ENCODE results near the gene PRKAG1. TPM values are rescaled to one million over a fixed set of nuclear protein-coding genes. Genes with fewer than 3 reads are reported as not detected.

The PRKAG1 gene
- total RNA-seq, 1 experiment from 2014 or later = 50.7 TPM

DNA sequence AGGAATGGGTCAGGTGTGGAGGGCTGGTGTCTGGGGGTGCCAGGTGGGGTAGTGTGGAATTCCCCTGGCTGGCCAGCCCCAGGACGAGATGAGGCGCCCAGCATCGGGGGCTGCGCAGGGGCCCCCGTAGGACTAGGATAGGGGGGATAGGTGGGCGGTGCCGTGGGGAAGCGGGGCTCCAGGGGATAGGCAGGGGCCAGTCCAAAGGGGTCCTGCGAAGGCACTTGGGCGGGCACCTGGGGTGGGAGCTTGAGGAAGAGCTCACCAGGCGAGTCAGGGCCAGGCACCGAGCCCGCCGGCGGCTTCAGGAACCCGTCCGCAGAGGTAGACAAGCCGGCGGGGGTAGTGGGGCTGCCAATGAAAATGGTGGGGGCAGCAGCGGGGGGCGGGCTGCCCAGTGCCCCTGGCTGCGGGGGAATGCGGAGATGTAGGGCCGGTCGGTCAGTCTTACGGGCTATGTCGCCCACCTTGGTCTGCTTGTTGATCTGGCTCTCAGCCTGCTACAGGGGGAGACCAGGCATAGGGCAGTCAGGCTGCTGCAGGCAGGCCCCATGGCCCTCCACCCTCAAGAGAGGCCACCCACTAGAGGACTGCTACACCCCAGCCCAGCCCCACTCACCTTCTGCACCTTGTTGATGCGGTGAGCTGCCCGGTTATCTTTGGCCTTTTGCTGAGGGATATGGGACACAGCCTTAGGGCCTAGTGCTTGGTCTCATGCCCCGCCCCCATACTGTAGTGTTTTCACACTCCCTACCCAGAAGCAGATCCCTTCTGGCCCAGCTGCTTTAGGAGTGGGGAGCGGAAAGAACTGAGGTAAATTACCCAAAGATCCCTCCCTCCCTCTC, 22.7 kb upstream of the PRKAG1 start:
- no peak for TF ChIP-seq EZH2 (IDR thresholded peaks at IDR 0.05; ENCODE audit: borderline replicate concordance, low read depth, low read length, poor library complexity, severe bottlenecking)
- Histone ChIP-seq H3K36me3 (ENCODE audit: insufficient read depth, low read length, poor library complexity, severe bottlenecking) (peaks cover 99% of the 10 kb centered on the region), H3K4me1 (ENCODE audit: insufficient read depth, low read length, poor library complexity, severe bottlenecking) (no peaks in the 10 kb centered on the region), H3K9me3 (ENCODE audit: low read depth, low read length, poor library complexity, severe bottlenecking) (no peaks in the 10 kb centered on the region), H3K27me3 (replicated peaks; ENCODE audit: insufficient read depth, low read depth, low read length, poor library complexity) (no peaks in the 10 kb centered on the region), H3K27ac (ENCODE audit: low read depth, low read length, poor library complexity, severe bottlenecking) (no peak overlapping the region), H3K4me3 (ENCODE audit: low read depth, low read length, poor library complexity, severe bottlenecking) (no peak overlapping the region)
- DNase-seq (ENCODE audit: low spot score) = no peak
- POLR2A ChIA-PET (ENCODE audit: low non-redundant PET) = no interaction called here
- intact Hi-C loops (cut with micrococcal nuclease; ENCODE audit: unreplicated experiment) = no loop called here
- CTCF ChIA-PET = interaction anchor here (0.6 kb wide), 1 partner anchor 30 kb away, joined by 3 read pairs; no protein-coding TSS in a partner anchor
- BruUV-seq (replicated peaks) = TSS peak; percentile 18

DNA sequence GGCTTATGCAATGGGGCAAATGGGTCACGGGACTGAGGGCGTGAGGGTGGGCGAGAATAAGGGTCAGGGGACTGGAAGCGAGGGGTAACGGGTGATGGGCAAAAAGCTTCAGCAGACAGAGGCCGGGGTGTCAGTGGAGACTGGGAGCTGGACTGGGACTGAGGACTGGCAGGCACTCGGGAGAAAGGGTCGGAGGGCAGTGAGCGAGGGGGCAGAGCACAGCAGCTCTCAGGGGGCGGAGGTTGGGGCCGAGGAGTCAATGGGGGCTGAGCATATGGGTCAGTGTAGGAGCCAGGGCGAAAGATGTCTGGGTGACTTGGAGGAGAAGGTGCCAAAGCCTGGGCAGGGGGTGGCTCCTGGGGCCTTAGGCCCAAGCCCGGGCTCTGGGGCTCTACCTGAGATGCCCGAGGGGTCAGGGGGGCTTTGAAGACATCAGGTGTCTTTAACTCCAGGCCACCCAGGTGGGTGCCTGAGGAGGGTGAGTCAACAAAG, 21.8 kb upstream of the PRKAG1 start:
- H3K36me3 ChIP-seq (ENCODE audit: insufficient read depth, low read length, poor library complexity, severe bottlenecking) = peaks cover 96% of the 10 kb centered on the region
- intact Hi-C loops (cut with micrococcal nuclease; ENCODE audit: unreplicated experiment) = no loop called here
- no peaks in the 10 kb centered on the region for H3K4me1 ChIP-seq (ENCODE audit: insufficient read depth, low read length, poor library complexity, severe bottlenecking)
- H3K27ac ChIP-seq (ENCODE audit: low read depth, low read length, poor library complexity, severe bottlenecking) = no peak overlapping the region
- no peaks in the 10 kb centered on the region for H3K27me3 ChIP-seq (replicated peaks; ENCODE audit: insufficient read depth, low read depth, low read length, poor library complexity)
- POLR2A ChIA-PET (ENCODE audit: low non-redundant PET) = no interaction called here
- CTCF ChIA-PET = interaction anchor here (0.6 kb wide), 1 partner anchor 30 kb away, joined by 3 read pairs; no protein-coding TSS in a partner anchor
- TF ChIP-seq EZH2 (IDR thresholded peaks at IDR 0.05; ENCODE audit: borderline replicate concordance, low read depth, low read length, poor library complexity, severe bottlenecking) = no peak
- TF ChIP-seq, protein P1, sequence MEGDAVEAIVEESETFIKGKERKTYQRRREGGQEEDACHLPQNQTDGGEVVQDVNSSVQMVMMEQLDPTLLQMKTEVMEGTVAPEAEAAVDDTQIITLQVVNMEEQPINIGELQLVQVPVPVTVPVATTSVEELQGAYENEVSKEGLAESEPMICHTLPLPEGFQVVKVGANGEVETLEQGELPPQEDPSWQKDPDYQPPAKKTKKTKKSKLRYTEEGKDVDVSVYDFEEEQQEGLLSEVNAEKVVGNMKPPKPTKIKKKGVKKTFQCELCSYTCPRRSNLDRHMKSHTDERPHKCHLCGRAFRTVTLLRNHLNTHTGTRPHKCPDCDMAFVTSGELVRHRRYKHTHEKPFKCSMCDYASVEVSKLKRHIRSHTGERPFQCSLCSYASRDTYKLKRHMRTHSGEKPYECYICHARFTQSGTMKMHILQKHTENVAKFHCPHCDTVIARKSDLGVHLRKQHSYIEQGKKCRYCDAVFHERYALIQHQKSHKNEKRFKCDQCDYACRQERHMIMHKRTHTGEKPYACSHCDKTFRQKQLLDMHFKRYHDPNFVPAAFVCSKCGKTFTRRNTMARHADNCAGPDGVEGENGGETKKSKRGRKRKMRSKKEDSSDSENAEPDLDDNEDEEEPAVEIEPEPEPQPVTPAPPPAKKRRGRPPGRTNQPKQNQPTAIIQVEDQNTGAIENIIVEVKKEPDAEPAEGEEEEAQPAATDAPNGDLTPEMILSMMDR (conservative IDR thresholded peaks at IDR 0.05; ENCODE audit: low read depth, low read length) = no peak
- no peaks in the 10 kb centered on the region for H3K9me3 ChIP-seq (ENCODE audit: low read depth, low read length, poor library complexity, severe bottlenecking)
- BruUV-seq (replicated peaks) = no TSS peak
- H3K4me3 ChIP-seq (ENCODE audit: low read depth, low read length, poor library complexity, severe bottlenecking) = no peak overlapping the region
- no peak for DNase-seq (ENCODE audit: low spot score)

DNA sequence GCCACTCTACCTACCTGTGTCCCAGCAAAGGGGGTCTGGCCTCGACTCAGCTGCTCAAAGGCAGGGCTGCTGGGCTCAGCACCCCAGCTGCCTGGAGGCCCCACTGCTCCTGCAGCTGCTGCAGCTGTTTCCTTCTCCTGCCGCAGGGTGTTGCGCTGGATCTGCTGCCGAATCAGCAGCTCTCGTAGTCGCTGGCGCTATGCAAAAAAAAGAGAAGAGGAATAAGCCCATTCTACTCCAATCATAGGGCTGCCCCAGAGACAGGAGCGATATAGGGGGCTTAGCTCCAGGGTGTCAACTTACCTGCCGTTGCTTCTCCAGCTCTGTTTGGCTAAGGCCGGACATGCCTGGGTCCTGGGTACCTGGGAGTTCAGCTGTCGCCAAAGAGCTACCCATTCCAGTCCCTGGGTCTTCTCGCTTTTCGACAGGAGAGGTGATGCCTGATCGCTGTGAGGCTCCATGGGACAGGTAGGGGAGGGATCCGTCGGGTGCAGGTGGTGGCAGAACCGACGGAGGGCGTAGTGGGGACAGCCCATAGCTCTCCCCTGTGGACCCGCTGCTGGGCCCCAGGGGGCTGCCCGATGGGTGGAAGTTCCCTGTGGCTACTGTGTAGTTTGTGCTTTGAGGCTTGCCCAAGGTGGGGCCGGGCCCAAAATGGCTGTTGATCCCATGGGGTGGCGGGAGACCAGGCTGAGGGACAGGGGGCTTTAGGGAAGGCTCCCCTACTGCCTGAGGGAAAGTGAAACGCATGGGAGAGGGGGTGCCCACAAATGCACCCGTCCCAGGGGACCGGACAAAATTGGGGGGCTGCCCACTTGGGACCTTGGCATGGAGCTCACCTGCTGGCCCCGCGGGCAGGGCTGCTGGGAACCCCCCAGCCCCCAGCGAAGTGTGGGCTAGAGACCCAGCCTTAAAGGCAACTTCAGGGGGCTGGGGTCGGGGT, 21.1 kb upstream of the PRKAG1 start:
- POLR2A ChIA-PET (ENCODE audit: low non-redundant PET) = no interaction called here
- BruUV-seq (replicated peaks) = no TSS peak
- Histone ChIP-seq H3K9me3 (ENCODE audit: low read depth, low read length, poor library complexity, severe bottlenecking) (no peaks in the 10 kb centered on the region), H3K27ac (ENCODE audit: low read depth, low read length, poor library complexity, severe bottlenecking) (no peak overlapping the region), H3K4me1 (ENCODE audit: insufficient read depth, low read length, poor library complexity, severe bottlenecking) (no peaks in the 10 kb centered on the region), H3K27me3 (replicated peaks; ENCODE audit: insufficient read depth, low read depth, low read length, poor library complexity) (no peaks in the 10 kb centered on the region), H3K4me3 (ENCODE audit: low read depth, low read length, poor library complexity, severe bottlenecking) (no peak overlapping the region), H3K36me3 (ENCODE audit: insufficient read depth, low read length, poor library complexity, severe bottlenecking) (peaks cover 96% of the 10 kb centered on the region)
- DNase-seq (ENCODE audit: low spot score) = no peak
- intact Hi-C loops (cut with micrococcal nuclease; ENCODE audit: unreplicated experiment) = no loop called here
- TF ChIP-seq EZH2 (IDR thresholded peaks at IDR 0.05; ENCODE audit: borderline replicate concordance, low read depth, low read length, poor library complexity, severe bottlenecking) = no peak
- TF ChIP-seq, protein P1 (conservative IDR thresholded peaks at IDR 0.05; ENCODE audit: low read depth, low read length) = no peak
- CTCF ChIA-PET = no interaction called here

Data from A673 (cell line).